ENCODE results near the gene MBOAT1. TPM values are rescaled to one million over a fixed set of nuclear protein-coding genes. Genes with fewer than 3 reads are reported as not detected.

MBOAT1 gene
- total and polyA plus RNA-seq, 2 of the 13 experiments (the other 11 are each of a cell fraction or from before 2014, with no cell fraction given) = not detected

DNA sequence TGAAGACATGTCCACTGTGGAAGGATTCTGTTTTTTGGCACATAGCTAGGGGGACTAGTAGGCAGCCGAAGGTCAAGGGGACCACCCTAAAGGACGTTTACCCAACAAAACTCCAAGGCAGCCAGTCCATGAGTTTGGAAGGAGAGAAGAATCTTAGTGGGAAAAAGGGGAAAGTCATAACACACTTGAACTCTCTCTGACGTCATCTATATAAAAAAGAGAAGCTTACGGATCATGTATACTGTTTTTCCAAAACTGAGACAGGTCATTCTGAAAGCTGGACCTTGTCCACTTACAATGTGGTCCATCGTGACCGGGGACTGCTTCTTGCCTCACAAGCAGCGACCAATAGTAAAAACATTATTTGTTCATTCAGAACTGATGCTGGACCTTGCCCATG is 95.5 kb downstream of the MBOAT1 start:
- H3K9me3 ChIP-seq (ENCODE audit: low read length) = no peaks in the 10 kb centered on the region
- TF ChIP-seq CBX1 (IDR thresholded peaks at IDR 0.05; ENCODE audit: low read depth) (no peak), CREB1 (IDR thresholded peaks at IDR 0.05) (peak; percentile 95), CREB1 (CRISPR knock-in tag; IDR thresholded peaks at IDR 0.05) (no peak), SALL1 (CRISPR knock-in tag; IDR thresholded peaks at IDR 0.05) (no peak), ATF7 (IDR thresholded peaks at IDR 0.05) (peak; percentile 97), ATF7 (CRISPR knock-in tag; IDR thresholded peaks at IDR 0.05) (no peak)
- no peak for ATAC-seq
- no peak overlapping the region for H3K4me3 ChIP-seq (replicated peaks in 1 of 3; ENCODE audit: insufficient read depth in 1 of 3, low read depth in 2 of 3, low read length in 3 of 3)
- WGBS (ENCODE audit: low lambda C conversion rate) = 13% methylated on average over 7 of the region's 7 CpGs
- H3K36me3 ChIP-seq (replicated peaks in 1 of 2; ENCODE audit: control insufficient read depth in 1 of 2, insufficient read depth in 2 of 2, low read length in 2 of 2) = no peaks in the 10 kb centered on the region
- DNase-seq (ENCODE audit: low spot score) = no peak
- intact Hi-C loops (cut with micrococcal nuclease; ENCODE audit: unreplicated experiment) (no loop called here), in situ Hi-C loops (cut with HindIII; ENCODE audit: extremely low pct_ligation_motif_present, low pct_unique_long_range_greater_than_20kb) (no loop called here)
- POLR2A ChIA-PET = no interaction called here
- no peak overlapping the region for H3K27ac ChIP-seq (ENCODE audit: extremely low read length, insufficient read depth, low read length)
- no peaks in the 10 kb centered on the region for H4K20me1 ChIP-seq (ENCODE audit: insufficient read depth, low read length)
- no peak for FAIRE-seq
- H2AFZ ChIP-seq (ENCODE audit: low read length) = no peak overlapping the region
- no peaks in the 10 kb centered on the region for H3K79me2 ChIP-seq (ENCODE audit: insufficient read depth, low read length)
- CTCF ChIA-PET (ENCODE audit: low intra/inter-chr PET ratio, low total read pairs) = no interaction called here
- peaks cover 0 to 2% of the 10 kb centered on the region in 2 experiments; a peak in 2 of 5 replicates for H3K27me3 ChIP-seq (ENCODE audit: control insufficient read depth in 1 of 2, insufficient read depth in 2 of 2, low read length in 2 of 2)
- no peak overlapping the region for H3K9ac ChIP-seq (ENCODE audit: insufficient read depth, low read depth, low read length)
- no TSS peak for BruUV-seq (replicated peaks)
- no peak overlapping the region for H3K4me2 ChIP-seq (ENCODE audit: low read depth, low read length)
- no peaks in the 10 kb centered on the region for H3K4me1 ChIP-seq (ENCODE audit: insufficient read depth, low read length)

DNA sequence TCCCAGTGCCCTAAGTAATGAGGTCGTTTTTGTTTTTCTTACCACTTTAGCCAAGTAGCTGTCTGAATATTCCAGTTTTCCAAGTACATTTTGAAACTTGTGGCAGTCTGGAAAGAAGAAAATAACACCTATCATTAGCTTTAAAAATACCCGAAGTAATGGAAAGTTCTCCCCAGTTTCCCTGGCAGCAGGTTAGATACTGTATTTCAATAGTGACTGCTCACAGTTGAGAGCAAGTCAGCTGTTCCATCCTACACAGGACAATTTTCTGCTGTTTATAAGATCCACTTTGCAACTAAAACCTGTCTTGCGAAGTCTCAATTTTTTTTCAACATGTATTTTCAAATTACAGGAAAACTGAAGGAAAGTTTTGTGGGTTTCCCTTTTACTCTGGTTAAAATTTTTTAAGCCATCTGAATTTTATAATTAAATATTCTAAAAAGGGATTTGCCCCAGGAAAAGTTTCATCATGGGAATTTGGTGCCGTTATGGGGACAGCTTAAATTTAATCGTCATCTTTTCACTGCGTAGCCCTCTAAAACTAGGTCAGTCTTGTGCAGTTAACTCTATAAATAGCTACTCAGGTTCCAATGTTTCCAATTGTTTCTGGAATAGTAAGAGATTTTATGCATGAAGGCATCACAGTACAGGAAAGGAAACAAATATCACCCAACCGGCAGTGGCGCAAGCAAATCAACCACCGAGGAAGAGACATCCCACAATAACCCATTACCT is 96.9 kb downstream of the MBOAT1 start:
- in situ Hi-C loops (cut with HindIII; ENCODE audit: extremely low pct_ligation_motif_present, low pct_unique_long_range_greater_than_20kb) = no loop called here

More for the DNA sequence above, 96.9 kb downstream of the MBOAT1 start:
- ATAC-seq = no peak
- Histone ChIP-seq H4K20me1 (ENCODE audit: insufficient read depth, low read length) (no peaks in the 10 kb centered on the region), H3K36me3 (replicated peaks in 1 of 2; ENCODE audit: control insufficient read depth in 1 of 2, insufficient read depth in 2 of 2, low read length in 2 of 2) (no peaks in the 10 kb centered on the region), H3K9ac (ENCODE audit: insufficient read depth, low read depth, low read length) (no peak overlapping the region), H3K79me2 (ENCODE audit: insufficient read depth, low read length) (no peaks in the 10 kb centered on the region), H3K9me3 (ENCODE audit: low read length) (no peaks in the 10 kb centered on the region), H2AFZ (ENCODE audit: low read length) (no peak overlapping the region), H3K4me1 (ENCODE audit: insufficient read depth, low read length) (no peaks in the 10 kb centered on the region), H3K4me2 (ENCODE audit: low read depth, low read length) (no peak overlapping the region), H3K4me3 (replicated peaks in 1 of 3; ENCODE audit: insufficient read depth in 1 of 3, low read depth in 2 of 3, low read length in 3 of 3) (no peak overlapping the region), H3K27ac (ENCODE audit: extremely low read length, insufficient read depth, low read length) (no peak overlapping the region), H3K27me3 (ENCODE audit: control insufficient read depth in 1 of 2, insufficient read depth in 2 of 2, low read length in 2 of 2) (peaks cover 0 to 2% of the 10 kb centered on the region in 2 experiments; a peak in 2 of 5 replicates)
- ChIA-PET POLR2A (no interaction called here), CTCF (ENCODE audit: low intra/inter-chr PET ratio, low total read pairs) (no interaction called here)
- no peak for FAIRE-seq
- intact Hi-C loops (cut with micrococcal nuclease; ENCODE audit: unreplicated experiment) = no loop called here
- no peak for DNase-seq (ENCODE audit: low spot score)
- TF ChIP-seq RORA (CRISPR knock-in tag; IDR thresholded peaks at IDR 0.05) (no peak), ZNF274 (CRISPR knock-in tag; IDR thresholded peaks at IDR 0.05) (no peak), TGIF2 (CRISPR knock-in tag; IDR thresholded peaks at IDR 0.05) (no peak), AKAP8 (CRISPR knock-in tag; IDR thresholded peaks at IDR 0.05) (no peak), ZNF20 (CRISPR knock-in tag; IDR thresholded peaks at IDR 0.05) (no peak), PPARG (CRISPR knock-in tag; conservative IDR thresholded peaks at IDR 0.05) (no peak)
- TF ChIP-seq, protein P1, sequence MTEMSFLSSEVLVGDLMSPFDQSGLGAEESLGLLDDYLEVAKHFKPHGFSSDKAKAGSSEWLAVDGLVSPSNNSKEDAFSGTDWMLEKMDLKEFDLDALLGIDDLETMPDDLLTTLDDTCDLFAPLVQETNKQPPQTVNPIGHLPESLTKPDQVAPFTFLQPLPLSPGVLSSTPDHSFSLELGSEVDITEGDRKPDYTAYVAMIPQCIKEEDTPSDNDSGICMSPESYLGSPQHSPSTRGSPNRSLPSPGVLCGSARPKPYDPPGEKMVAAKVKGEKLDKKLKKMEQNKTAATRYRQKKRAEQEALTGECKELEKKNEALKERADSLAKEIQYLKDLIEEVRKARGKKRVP (CRISPR knock-in tag; IDR thresholded peaks at IDR 0.05) = no peak
- TF ChIP-seq, protein P2, sequence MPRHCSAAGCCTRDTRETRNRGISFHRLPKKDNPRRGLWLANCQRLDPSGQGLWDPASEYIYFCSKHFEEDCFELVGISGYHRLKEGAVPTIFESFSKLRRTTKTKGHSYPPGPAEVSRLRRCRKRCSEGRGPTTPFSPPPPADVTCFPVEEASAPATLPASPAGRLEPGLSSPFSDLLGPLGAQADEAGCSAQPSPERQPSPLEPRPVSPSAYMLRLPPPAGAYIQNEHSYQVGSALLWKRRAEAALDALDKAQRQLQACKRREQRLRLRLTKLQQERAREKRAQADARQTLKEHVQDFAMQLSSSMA (CRISPR knock-in tag; IDR thresholded peaks at IDR 0.05) = no peak
- TF ChIP-seq, protein P3, sequence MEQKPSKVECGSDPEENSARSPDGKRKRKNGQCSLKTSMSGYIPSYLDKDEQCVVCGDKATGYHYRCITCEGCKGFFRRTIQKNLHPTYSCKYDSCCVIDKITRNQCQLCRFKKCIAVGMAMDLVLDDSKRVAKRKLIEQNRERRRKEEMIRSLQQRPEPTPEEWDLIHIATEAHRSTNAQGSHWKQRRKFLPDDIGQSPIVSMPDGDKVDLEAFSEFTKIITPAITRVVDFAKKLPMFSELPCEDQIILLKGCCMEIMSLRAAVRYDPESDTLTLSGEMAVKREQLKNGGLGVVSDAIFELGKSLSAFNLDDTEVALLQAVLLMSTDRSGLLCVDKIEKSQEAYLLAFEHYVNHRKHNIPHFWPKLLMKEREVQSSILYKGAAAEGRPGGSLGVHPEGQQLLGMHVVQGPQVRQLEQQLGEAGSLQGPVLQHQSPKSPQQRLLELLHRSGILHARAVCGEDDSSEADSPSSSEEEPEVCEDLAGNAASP (CRISPR knock-in tag; IDR thresholded peaks at IDR 0.05; ENCODE audit: borderline replicate concordance) = no peak
- TF ChIP-seq, protein P4, sequence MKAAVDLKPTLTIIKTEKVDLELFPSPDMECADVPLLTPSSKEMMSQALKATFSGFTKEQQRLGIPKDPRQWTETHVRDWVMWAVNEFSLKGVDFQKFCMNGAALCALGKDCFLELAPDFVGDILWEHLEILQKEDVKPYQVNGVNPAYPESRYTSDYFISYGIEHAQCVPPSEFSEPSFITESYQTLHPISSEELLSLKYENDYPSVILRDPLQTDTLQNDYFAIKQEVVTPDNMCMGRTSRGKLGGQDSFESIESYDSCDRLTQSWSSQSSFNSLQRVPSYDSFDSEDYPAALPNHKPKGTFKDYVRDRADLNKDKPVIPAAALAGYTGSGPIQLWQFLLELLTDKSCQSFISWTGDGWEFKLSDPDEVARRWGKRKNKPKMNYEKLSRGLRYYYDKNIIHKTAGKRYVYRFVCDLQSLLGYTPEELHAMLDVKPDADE (CRISPR knock-in tag; IDR thresholded peaks at IDR 0.05) = no peak
- 50% methylated on average over 9 of the region's 9 CpGs for WGBS (ENCODE audit: low lambda C conversion rate)
- BruUV-seq (replicated peaks) = no TSS peak

All from HepG2 (cell line).